LNCaP clone FGC (cell line): ENCODE data around the gene ATXN10.
"Not testable (repeated sequence)": the region's sequence is repeated elsewhere in the genome, so short reads cannot be mapped to it uniquely, and the experiment has no call there.

Source experiments
- DNase-seq: peaks from one replicate; pipeline ENCODE4 v3.0.0-alpha.2; 2011; ENCODE audit warnings: low read depth
- H3K4me3 ChIP-seq: 2 replicates; pipeline ENCODE4 v1.5.1; 2011; ENCODE audit warnings: mild to moderate bottlenecking, low read depth, low read length, control low read depth
- TF ChIP-seq, protein P1 (sequence below): IDR thresholded peaks from 2 replicates; pipeline ENCODE4 v1.5.1; 2012; ENCODE audit warnings: mild to moderate bottlenecking; ENCODE audit not compliant: control insufficient read depth, insufficient read depth; ENCODE audit errors: extremely low read depth

ATXN10 gene

DNA sequence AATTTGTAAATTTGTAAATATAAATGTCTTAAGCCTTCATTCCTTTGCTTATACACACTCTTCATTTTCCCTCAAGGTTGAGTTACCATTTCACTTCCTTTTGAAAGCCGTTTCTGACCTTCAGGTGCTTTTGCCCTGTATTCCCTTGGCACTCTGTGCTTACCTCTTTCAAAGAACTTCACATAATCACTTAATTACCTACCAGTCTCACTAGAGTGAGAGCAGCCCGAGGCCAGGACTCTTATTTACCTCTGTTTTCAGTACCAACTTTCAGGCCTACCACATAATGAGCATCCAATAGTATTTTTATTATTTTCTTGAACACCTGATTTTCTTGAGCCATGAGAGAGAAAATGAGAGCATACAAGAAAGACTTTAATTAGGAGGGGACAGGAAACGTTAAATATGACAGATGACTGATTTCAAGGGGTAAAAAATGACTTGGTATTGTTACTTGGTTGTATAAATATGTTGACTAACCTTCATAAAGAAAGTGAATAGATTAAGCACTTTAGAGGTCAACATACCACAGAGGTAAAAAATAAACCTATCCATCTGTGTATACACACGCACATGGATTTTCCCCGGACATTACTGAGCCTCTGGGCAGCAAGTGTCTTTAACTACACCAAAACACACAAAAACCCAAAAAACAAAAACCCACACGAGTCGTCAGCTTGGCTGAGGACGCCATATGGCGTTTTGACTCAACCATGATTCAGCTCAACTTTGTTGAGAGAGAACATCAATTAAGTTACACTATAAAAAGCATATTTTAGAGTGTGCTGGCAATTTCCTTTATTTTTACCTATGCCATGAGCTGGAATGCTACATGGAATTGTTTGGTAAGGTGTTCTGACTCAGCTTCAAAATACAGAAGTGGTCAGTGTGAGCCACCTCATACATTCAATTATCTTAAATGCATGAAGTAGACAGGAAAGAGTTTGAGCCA is 7.6 kb downstream of the ATXN10 start:
- H3K4me3 ChIP-seq: no peak overlapping the region
- DNase-seq: no peak
- TF ChIP-seq, protein P1, sequence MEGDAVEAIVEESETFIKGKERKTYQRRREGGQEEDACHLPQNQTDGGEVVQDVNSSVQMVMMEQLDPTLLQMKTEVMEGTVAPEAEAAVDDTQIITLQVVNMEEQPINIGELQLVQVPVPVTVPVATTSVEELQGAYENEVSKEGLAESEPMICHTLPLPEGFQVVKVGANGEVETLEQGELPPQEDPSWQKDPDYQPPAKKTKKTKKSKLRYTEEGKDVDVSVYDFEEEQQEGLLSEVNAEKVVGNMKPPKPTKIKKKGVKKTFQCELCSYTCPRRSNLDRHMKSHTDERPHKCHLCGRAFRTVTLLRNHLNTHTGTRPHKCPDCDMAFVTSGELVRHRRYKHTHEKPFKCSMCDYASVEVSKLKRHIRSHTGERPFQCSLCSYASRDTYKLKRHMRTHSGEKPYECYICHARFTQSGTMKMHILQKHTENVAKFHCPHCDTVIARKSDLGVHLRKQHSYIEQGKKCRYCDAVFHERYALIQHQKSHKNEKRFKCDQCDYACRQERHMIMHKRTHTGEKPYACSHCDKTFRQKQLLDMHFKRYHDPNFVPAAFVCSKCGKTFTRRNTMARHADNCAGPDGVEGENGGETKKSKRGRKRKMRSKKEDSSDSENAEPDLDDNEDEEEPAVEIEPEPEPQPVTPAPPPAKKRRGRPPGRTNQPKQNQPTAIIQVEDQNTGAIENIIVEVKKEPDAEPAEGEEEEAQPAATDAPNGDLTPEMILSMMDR: no peak

DNA sequence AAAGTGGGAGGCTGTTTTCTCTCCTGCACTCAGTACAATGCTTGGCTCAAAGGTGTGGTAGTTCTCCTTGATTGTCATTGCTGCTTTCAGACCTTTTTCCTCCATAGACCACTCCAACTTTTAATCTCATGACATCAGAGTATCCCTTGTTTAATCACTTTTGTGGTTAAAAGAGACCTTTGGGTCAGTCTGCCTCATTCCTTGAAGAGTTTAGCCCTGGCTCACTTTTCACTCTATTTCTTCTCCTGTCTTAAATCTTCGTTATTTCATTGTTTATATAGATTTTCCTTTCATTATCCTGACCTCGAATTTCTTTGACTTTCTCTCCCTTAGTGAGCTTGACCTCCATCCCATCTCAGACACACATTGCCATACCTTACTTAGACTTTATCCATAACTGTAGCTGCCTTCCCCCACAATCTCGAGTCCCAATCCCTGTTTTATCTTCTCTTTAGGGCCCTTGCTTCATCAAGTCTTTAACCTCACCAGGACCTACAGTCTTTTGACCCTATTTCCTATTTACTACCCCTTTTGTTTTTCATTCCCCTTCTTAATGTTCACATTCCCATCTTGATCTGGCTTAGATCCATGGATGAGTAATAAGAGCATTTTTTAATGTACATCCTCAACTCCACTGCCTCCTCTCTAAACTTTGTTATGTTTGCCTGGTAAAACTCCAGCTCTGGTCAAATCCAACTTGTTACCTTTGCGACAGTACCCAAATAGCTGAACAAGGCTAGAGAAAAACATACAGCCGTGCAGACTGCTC is 9.5 kb downstream of the ATXN10 start:
- no peak overlapping the region for H3K4me3 ChIP-seq
- DNase-seq: no peak
- TF ChIP-seq, protein P1: no peak

DNA sequence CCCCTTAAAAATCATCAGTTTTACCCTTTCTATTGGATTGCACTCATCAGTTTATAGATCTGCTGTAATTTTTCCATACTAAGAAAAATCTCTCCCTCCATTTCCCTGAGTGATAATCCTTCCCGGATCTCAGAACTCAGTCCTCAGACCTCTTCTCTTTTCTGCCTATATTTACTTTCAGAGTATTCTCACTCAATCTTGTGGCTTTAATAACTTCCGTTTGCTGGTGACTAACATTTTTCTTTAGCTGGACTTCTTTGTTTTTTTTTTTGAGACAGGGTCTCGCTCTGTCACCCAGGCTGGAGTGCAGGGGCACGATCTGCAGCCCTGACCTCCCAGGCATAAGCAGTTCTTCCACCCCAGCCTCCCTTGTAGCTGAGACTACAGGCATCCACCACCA is 10.4 kb downstream of the ATXN10 start:
- TF ChIP-seq, protein P1: no peak
- DNase-seq: no peak

DNA sequence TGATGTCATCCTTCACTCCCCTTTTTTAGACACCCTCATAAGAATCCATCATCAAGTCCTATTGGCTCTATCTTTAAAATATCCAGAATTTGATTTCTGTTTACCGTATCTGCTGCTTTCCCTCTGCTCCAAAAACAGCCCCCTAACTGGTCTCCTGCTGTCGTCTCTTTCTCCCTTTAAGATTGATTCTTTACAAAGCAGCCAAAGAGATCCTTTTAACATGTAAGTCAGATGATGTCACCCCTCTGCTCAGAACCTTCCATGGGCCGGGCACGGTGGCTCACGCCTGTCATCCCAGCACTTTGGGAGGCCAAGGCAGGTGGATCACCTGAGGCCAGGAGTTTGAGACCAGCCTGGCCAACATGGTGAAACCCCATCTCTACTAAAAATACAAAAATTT is 11.1 kb downstream of the ATXN10 start:
- H3K4me3 ChIP-seq, DNase-seq: not testable (repeated sequence)

More for the DNA sequence above, 10.4 kb downstream of the ATXN10 start:
- no peak overlapping the region for H3K4me3 ChIP-seq

DNA sequence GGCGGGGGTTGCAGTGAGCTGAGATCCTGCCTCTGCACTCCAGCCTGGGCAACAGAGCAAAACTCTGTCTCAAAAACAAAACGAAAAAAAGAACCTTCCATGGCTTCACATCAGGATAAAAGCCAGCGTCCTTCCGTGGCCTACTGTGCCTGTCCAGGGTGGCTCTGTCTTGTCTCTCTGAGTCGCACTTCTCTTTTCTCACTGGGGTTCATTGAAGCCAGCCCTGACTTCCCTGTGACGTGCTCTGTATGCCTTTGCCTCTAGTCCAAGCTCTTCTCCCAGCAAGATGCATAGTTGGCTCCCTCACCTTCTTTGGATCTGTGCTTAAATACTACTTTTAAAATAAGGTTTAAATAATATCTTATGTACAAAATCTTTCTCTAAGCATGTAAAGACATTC is 11.6 kb downstream of the ATXN10 start:
- H3K4me3 ChIP-seq: no peak overlapping the region
- no peak for DNase-seq
- TF ChIP-seq, protein P1: no peak

DNA sequence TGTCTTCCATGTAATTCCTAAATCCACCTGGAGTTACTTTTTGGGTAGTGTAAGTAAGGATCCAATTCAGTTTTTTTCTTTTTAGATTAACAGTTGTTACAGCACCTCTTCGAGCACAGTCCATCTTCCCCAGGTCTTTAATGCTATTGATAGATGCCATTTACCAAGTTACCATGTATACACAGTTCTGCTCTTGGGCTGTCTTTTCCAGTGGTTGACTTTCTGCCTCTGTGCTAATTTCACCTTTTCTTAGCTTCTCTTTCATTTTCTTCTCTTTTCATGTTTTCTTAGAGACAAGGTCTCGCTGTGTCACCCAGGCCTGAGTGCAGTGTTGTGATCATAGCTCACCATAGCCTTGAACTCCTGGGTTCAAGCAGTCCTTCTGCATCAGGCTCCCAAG is 12.0 kb downstream of the ATXN10 start:
- TF ChIP-seq, protein P1: no peak
- DNase-seq: no peak
- no peak overlapping the region for H3K4me3 ChIP-seq

DNA sequence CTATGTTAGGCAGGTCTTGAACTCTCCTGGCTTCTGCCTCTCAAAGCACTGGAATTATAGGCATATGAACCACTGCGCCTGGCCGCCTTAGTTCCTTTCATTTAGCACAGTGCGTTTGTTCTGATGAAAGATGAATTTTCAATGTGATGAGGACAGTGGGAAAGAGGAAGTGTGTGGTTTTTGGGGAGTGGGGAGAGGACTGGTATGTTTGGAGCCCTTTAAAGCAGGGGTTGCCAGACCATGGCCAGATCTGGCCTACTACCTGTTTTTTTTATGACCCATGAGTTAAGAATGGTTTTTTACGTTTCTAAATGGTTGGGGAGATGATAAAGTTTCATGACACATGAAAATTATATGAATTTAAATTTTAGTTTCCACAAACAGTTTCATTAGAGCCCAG is 12.5 kb downstream of the ATXN10 start:
- DNase-seq: no peak
- TF ChIP-seq, protein P1: no peak
- H3K4me3 ChIP-seq: no peak overlapping the region
